ENCODE results near the gene NRAP.

DNA sequence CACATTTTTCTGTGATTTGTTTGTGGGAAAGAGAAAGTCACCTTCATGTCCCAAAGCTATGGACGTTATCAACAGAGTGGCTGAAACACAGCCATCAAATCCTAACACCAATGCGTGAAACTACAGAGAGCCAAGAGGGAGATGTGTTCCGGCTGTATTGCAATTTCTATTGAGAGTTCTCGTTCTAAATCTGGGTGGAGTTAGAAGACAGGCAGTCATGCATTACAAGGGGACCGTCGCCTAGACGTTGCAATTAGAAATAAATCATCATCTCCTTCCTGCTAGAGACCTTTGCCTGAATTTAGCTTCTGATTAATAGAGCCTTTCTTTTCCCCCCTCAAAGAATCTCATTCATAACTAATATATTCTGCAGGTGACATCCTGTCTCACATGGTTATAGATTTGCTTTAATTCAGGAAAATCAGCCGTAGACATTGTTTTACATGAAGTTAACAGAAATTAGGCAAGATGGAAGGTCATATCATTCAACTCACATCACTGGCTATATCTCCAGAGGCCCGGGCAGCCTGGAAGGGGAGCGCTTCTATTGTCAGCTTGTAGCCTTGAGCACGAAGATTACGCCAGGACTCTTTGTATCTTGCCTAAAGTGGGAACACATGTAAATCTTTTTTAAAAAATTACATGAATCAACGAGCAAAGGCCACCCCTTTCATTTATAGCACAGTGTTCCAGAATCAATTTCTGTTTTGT, 58.4 kb downstream of the NRAP start:
- TF ChIP-seq POLR2A (IDR thresholded peaks at IDR 0.05), result no peak
- TF ChIP-seq, protein P1, sequence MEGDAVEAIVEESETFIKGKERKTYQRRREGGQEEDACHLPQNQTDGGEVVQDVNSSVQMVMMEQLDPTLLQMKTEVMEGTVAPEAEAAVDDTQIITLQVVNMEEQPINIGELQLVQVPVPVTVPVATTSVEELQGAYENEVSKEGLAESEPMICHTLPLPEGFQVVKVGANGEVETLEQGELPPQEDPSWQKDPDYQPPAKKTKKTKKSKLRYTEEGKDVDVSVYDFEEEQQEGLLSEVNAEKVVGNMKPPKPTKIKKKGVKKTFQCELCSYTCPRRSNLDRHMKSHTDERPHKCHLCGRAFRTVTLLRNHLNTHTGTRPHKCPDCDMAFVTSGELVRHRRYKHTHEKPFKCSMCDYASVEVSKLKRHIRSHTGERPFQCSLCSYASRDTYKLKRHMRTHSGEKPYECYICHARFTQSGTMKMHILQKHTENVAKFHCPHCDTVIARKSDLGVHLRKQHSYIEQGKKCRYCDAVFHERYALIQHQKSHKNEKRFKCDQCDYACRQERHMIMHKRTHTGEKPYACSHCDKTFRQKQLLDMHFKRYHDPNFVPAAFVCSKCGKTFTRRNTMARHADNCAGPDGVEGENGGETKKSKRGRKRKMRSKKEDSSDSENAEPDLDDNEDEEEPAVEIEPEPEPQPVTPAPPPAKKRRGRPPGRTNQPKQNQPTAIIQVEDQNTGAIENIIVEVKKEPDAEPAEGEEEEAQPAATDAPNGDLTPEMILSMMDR (IDR thresholded peaks at IDR 0.05), result no peak
